SK-N-SH (cell line): ENCODE results near the gene EPO. TPM values are rescaled to one million over a fixed set of nuclear protein-coding genes. Genes with fewer than 3 reads are reported as not detected.

ENCODE experiments used
- CTCF ChIA-PET: fragments of 300-600, 350-600 bp; formaldehyde crosslinking; extraction: SDS; loops from one replicate; lab custom pipeline; 2021; lab: Yijun Ruan, JAX
- POLR2A ChIA-PET: fragments of 350-600 bp; sonication (Branson Sonifier 250); formaldehyde crosslinking; extraction: SDS; loops from one replicate; lab custom pipeline; 2020; ENCODE audit warnings: antibody characterized with exemption, inconsistent platforms; lab: Yijun Ruan, JAX
- DNase-seq: peaks from one replicate; pipeline ENCODE4 v3.0.0; 2012
- H2AFZ ChIP-seq: fragments of 200-600 bp; sonication (generic); 2 replicates; pipeline ENCODE4 v1.8.1; 2016; ENCODE audit warnings: antibody characterized with exemption, mild to moderate bottlenecking, low read depth
- H3F3A ChIP-seq: fragments of 200-600 bp; sonication (generic); replicated peaks from 2 replicates; pipeline ENCODE3; 2016; ENCODE audit warnings: antibody characterized with exemption, mild to moderate bottlenecking; ENCODE audit not compliant: insufficient read depth
- H3K27ac ChIP-seq, 2 experiments: fragments of 200-500 bp in 1 of 2; fragments of 200-600 bp in 1 of 2; sonication (Bioruptor generic) in 1 of 2; sonication (generic), shearing (Covaris generic) in 1 of 2; 2 replicates each; pipeline versions ENCODE4 v1.5.1 to v1.6.1; 2014 to 2016; ENCODE audit warnings: low read depth in 2 of 2, inconsistent platforms in 1 of 2, low read length in 1 of 2, mild to moderate bottlenecking in 1 of 2, mixed read lengths in 1 of 2
- H3K27me3 ChIP-seq: fragments of 200-600 bp; sonication (generic), shearing (Covaris generic); 2 replicates; pipeline ENCODE4 v1.6.1; 2016; ENCODE audit warnings: mixed run types; ENCODE audit not compliant: insufficient read depth
- H3K36me3 ChIP-seq, 2 experiments: fragments of 200-500 bp in 1 of 2; fragments of 200-600 bp in 1 of 2; sonication (Bioruptor generic) in 1 of 2; sonication (generic) in 1 of 2; replicated peaks in 1 of 2; 2 replicates each; pipeline versions ENCODE3 to v1.5.1; 2014 to 2016; ENCODE audit warnings: low read length in 1 of 2, mild to moderate bottlenecking in 1 of 2; ENCODE audit not compliant: insufficient read depth in 2 of 2, control insufficient read depth in 1 of 2
- H3K4me1 ChIP-seq, 2 experiments: fragments of 200-500 bp in 1 of 2; fragments of 200-600 bp in 1 of 2; sonication (Bioruptor generic) in 1 of 2; sonication (generic), shearing (Covaris generic) in 1 of 2; 2 replicates each; pipeline versions ENCODE4 v1.5.1 to v1.6.1; 2014 to 2016; ENCODE audit warnings: low read depth in 1 of 2, low read length in 1 of 2, mixed run types in 1 of 2; ENCODE audit not compliant: insufficient read depth in 2 of 2, control insufficient read depth in 1 of 2
- H3K4me2 ChIP-seq: fragments of 200-600 bp; sonication (generic), shearing (Covaris generic); 2 replicates; pipeline ENCODE4 v1.6.1; 2017; ENCODE audit warnings: mixed run types
- H3K4me3 ChIP-seq, 2 experiments: fragments of 200-500 bp in 1 of 2; fragments of 200-600 bp in 1 of 2; sonication (Bioruptor generic) in 1 of 2; sonication (generic), shearing (Covaris generic) in 1 of 2; 2 replicates each; pipeline versions ENCODE4 v1.5.1 to v1.8.1; 2014 to 2016; ENCODE audit warnings: low read depth in 2 of 2, inconsistent platforms in 1 of 2, low read length in 1 of 2, mild to moderate bottlenecking in 1 of 2, mixed read lengths in 1 of 2, moderate library complexity in 1 of 2
- H3K79me2 ChIP-seq: fragments of 200-600 bp; sonication (generic); 2 replicates; pipeline ENCODE4 v1.8.1; 2017; ENCODE audit warnings: mild to moderate bottlenecking; ENCODE audit not compliant: insufficient read depth
- H3K9ac ChIP-seq: fragments of 200-600 bp; sonication (generic); 2 replicates; pipeline ENCODE4 v1.6.1; 2017; ENCODE audit warnings: mixed run types
- H3K9me2 ChIP-seq: fragments of 200-600 bp; sonication (generic); 2 replicates; pipeline ENCODE4 v1.6.1; 2017; ENCODE audit warnings: mixed run types
- H3K9me3 ChIP-seq: fragments of 200-600 bp; sonication (generic); 2 replicates; pipeline ENCODE4 v1.6.1; 2017; ENCODE audit warnings: mixed run types, mild to moderate bottlenecking, moderate library complexity
- H4K20me1 ChIP-seq: fragments of 200-600 bp; sonication (generic); 2 replicates; pipeline ENCODE4 v1.6.1; 2017; ENCODE audit warnings: mild to moderate bottlenecking, mixed run types; ENCODE audit not compliant: insufficient read depth
- CHD2 ChIP-seq: fragments of 150-350 bp; IDR thresholded peaks from 2 replicates; pipeline ENCODE4 v1.6.1; 2018; ENCODE audit warnings: low read length; ENCODE audit not compliant: partially characterized antibody
- JUND ChIP-seq: IDR thresholded peaks from 2 replicates; pipeline ENCODE4 v1.4.0; 2012
- MXI1 ChIP-seq: IDR thresholded peaks from 2 replicates; pipeline ENCODE4 v1.6.1; 2012; ENCODE audit warnings: mild to moderate bottlenecking, low read depth, low read length, improper control_type of control experiment
- NFIC ChIP-seq: IDR thresholded peaks from 2 replicates; pipeline ENCODE4 v1.4.0; 2012; ENCODE audit warnings: borderline replicate concordance
- RAD21 ChIP-seq: IDR thresholded peaks from 2 replicates; pipeline ENCODE4 v1.6.1; 2012; ENCODE audit warnings: mild to moderate bottlenecking, low read length
- RCOR1 ChIP-seq: fragments of 150-350 bp; IDR thresholded peaks from 2 replicates; pipeline ENCODE4 v1.6.1; 2017; ENCODE audit warnings: antibody characterized with exemption, low read length
- SMC3 ChIP-seq: IDR thresholded peaks from 2 replicates; pipeline ENCODE4 v1.6.1; 2012; ENCODE audit warnings: low read depth, low read length, improper control_type of control experiment
- TAF1 ChIP-seq: IDR thresholded peaks from 2 replicates; pipeline ENCODE4 v1.6.1; 2012; ENCODE audit warnings: low read depth, mild to moderate bottlenecking, low read length, moderate library complexity, borderline replicate concordance
- TCF12 ChIP-seq: IDR thresholded peaks from 2 replicates; pipeline ENCODE4 v1.4.0; 2012
- TEAD4 ChIP-seq: IDR thresholded peaks from 2 replicates; pipeline ENCODE4 v1.4.0; 2012; ENCODE audit warnings: mild to moderate bottlenecking, borderline replicate concordance; ENCODE audit not compliant: insufficient read depth
- WGBS: methylation state at CpG from one replicate; pipeline ENCODE4 v1.1.6; 2017; ENCODE audit warnings: low lambda C conversion rate; 5-methylcytosine and 5-hydroxymethylcytosine counted together
- polyA plus RNA-seq, 3 experiments: library from polyadenylated mRNA; depleted of rRNA; stranded (reverse); fragments of >200 nt; gene quantifications; 2 replicates each; pipeline ENCODE4 v1.2.3, GENCODE V29; 2012
- TF ChIP-seq, protein P1 (sequence below): IDR thresholded peaks from 2 replicates; pipeline ENCODE4; 2012
- TF ChIP-seq, protein P2 (sequence below): IDR thresholded peaks from 2 replicates; pipeline ENCODE4 v1.6.1; 2012; ENCODE audit warnings: mild to moderate bottlenecking, low read depth, low read length, moderate library complexity
- TF ChIP-seq, protein P3 (sequence below): IDR thresholded peaks from 2 replicates; pipeline ENCODE4 v1.4.0; 2012; ENCODE audit warnings: low read depth

The EPO gene
- polyA plus RNA-seq, 1 of the 3 experiments (the other 2 are of a cell fraction): not detected

DNA sequence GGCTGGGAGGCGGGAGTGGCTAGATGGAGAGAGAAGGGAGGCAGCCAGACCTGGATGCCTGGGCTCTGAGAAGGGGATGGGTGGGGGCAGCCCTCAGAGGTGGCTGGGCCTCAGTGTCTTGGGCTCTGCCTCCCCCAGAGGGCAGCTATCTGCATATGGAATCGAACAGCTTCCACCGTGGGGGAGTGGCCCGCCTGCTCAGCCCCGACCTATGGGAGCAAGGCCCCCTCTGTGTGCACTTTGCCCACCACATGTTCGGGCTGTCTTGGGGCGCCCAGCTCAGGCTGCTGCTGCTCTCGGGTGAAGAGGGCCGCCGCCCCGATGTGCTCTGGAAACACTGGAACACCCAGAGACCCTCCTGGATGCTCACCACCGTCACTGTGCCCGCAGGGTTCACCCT is 16.4 kb downstream of the EPO start:
- Histone ChIP-seq H3K4me2 (no peak overlapping the region), H2AFZ (no peak overlapping the region), H3K27me3 (peaks cover 15% of the 10 kb centered on the region; the same call in 1 of the 2 replicates), H3K36me3 (no peaks in the 10 kb centered on the region), H3K9me2 (no peaks in the 10 kb centered on the region), H3K27ac (no peak overlapping the region), H3F3A (no peaks in the 10 kb centered on the region), H3K9me3 (no peaks in the 10 kb centered on the region), H3K4me1 (no peaks in the 10 kb centered on the region), H3K9ac (no peak overlapping the region), H3K4me3 (no peak overlapping the region), H3K79me2 (no peaks in the 10 kb centered on the region), H4K20me1 (no peaks in the 10 kb centered on the region)
- DNase-seq: no peak
- WGBS: 90% methylated on average over 3 of the region's 13 CpGs
- ChIA-PET CTCF (no interaction called here), POLR2A (no interaction called here)
- TF ChIP-seq TAF1 (no peak), NFIC (no peak), RCOR1 (no peak), CHD2 (no peak), TEAD4 (no peak), SMC3 (no peak), MXI1 (no peak), RAD21 (no peak), TCF12 (no peak)
- TF ChIP-seq, protein P1, sequence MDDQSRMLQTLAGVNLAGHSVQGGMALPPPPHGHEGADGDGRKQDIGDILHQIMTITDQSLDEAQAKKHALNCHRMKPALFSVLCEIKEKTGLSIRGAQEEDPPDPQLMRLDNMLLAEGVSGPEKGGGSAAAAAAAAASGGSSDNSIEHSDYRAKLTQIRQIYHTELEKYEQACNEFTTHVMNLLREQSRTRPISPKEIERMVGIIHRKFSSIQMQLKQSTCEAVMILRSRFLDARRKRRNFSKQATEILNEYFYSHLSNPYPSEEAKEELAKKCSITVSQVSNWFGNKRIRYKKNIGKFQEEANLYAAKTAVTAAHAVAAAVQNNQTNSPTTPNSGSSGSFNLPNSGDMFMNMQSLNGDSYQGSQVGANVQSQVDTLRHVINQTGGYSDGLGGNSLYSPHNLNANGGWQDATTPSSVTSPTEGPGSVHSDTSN: no peak

DNA sequence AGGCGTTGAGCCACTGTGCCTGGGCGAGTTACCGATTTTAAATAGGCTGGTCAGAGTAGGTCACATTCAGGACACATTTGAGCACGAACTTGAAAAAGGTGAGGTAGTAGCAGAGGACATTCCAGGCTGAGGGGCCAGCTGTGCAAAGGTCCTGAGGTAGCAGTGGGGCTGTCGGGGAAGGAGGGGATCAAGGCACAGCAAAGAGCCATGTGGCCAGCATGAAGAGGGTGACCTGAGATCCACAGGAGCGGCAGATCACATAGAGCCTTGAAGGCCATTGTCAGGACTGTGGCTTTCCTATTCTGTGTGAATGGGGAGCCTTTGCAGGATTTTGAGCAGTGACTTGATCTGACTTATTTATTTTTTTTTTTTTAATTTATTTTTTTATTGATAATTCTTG is 19.7 kb downstream of the EPO start:
- H3F3A ChIP-seq: no peaks in the 10 kb centered on the region
- no peak overlapping the region for H3K9ac ChIP-seq
- H3K27ac ChIP-seq: no peak overlapping the region
- CTCF ChIA-PET: no interaction called here
- no peaks in the 10 kb centered on the region for H3K36me3 ChIP-seq
- POLR2A ChIA-PET: no interaction called here
- no peak overlapping the region for H3K4me3 ChIP-seq
- no peak for DNase-seq
- TF ChIP-seq, protein P2, sequence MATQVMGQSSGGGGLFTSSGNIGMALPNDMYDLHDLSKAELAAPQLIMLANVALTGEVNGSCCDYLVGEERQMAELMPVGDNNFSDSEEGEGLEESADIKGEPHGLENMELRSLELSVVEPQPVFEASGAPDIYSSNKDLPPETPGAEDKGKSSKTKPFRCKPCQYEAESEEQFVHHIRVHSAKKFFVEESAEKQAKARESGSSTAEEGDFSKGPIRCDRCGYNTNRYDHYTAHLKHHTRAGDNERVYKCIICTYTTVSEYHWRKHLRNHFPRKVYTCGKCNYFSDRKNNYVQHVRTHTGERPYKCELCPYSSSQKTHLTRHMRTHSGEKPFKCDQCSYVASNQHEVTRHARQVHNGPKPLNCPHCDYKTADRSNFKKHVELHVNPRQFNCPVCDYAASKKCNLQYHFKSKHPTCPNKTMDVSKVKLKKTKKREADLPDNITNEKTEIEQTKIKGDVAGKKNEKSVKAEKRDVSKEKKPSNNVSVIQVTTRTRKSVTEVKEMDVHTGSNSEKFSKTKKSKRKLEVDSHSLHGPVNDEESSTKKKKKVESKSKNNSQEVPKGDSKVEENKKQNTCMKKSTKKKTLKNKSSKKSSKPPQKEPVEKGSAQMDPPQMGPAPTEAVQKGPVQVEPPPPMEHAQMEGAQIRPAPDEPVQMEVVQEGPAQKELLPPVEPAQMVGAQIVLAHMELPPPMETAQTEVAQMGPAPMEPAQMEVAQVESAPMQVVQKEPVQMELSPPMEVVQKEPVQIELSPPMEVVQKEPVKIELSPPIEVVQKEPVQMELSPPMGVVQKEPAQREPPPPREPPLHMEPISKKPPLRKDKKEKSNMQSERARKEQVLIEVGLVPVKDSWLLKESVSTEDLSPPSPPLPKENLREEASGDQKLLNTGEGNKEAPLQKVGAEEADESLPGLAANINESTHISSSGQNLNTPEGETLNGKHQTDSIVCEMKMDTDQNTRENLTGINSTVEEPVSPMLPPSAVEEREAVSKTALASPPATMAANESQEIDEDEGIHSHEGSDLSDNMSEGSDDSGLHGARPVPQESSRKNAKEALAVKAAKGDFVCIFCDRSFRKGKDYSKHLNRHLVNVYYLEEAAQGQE: no peak
- TF ChIP-seq JUND: no peak
- no peak for TF ChIP-seq RCOR1
- TF ChIP-seq, protein P3, sequence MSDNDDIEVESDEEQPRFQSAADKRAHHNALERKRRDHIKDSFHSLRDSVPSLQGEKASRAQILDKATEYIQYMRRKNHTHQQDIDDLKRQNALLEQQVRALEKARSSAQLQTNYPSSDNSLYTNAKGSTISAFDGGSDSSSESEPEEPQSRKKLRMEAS: no peak
- no peak for TF ChIP-seq CHD2
- no peak overlapping the region for H3K4me2 ChIP-seq
- H3K4me1 ChIP-seq: no peaks in the 10 kb centered on the region
- no peaks in the 10 kb centered on the region for H4K20me1 ChIP-seq
- H2AFZ ChIP-seq: no peak overlapping the region
- no peaks in the 10 kb centered on the region for H3K9me2 ChIP-seq
- WGBS: 78% methylated on average over 6 of the region's 6 CpGs
- H3K79me2 ChIP-seq: no peaks in the 10 kb centered on the region
- H3K9me3 ChIP-seq: no peaks in the 10 kb centered on the region
- no peaks in the 10 kb centered on the region for H3K27me3 ChIP-seq
